H1 (cell line): ENCODE data around the gene CASR.

Experiments
- BACH1 ChIP-seq: IDR thresholded peaks from 2 replicates; pipeline ENCODE4 v1.6.1; 2012; ENCODE audit warnings: low read length, improper control_type of control experiment
- BRCA1 ChIP-seq: IDR thresholded peaks from 2 replicates; pipeline ENCODE4 v1.6.1; 2012; ENCODE audit warnings: low read depth, low read length, improper control_type of control experiment
- CTBP2 ChIP-seq: IDR thresholded peaks from 2 replicates; pipeline ENCODE4 v1.7.0; 2011; ENCODE audit warnings: borderline replicate concordance, mild to moderate bottlenecking, moderate library complexity, mixed read lengths, low read length; ENCODE audit not compliant: insufficient read depth, insufficient read length
- EP300 ChIP-seq, 2 experiments: IDR thresholded peaks; 1 replicate in 1 of 2; 2 replicates in 1 of 2; pipeline ENCODE4 v1.6.1; 2011 to 2012; ENCODE audit warnings: low read depth in 2 of 2, low read length in 2 of 2, mild to moderate bottlenecking in 2 of 2, borderline replicate concordance in 1 of 2, inconsistent platforms in 1 of 2, moderate library complexity in 1 of 2
- JUND ChIP-seq: IDR thresholded peaks from 2 replicates; pipeline ENCODE4 v1.6.1; 2011; ENCODE audit warnings: mild to moderate bottlenecking, improper control_type of control experiment, low read length
- PHF8 ChIP-seq: fragments of 200-600 bp; sonication (generic); conservative IDR thresholded peaks from 2 replicates; pipeline ENCODE4 v1.7.1; 2012; ENCODE audit warnings: low read depth, mild to moderate bottlenecking, inconsistent platforms, low read length, moderate library complexity
- POLR2A ChIP-seq, 2 experiments: IDR thresholded peaks; 1 replicate in 1 of 2; 2 replicates in 1 of 2; pipeline ENCODE4 v1.6.1; 2011; ENCODE audit warnings: low read depth in 2 of 2, low read length in 2 of 2, mild to moderate bottlenecking in 2 of 2; ENCODE audit errors: control extremely low read depth in 1 of 2
- TAF1 ChIP-seq: IDR thresholded peaks from 2 replicates; pipeline ENCODE4 v1.6.1; 2011; ENCODE audit warnings: mild to moderate bottlenecking, low read depth, low read length
- TEAD4 ChIP-seq: IDR thresholded peaks from 2 replicates; pipeline ENCODE4 v1.6.1; 2012; ENCODE audit warnings: low read depth, low read length, inconsistent platforms, mixed read lengths
- TF ChIP-seq, protein P1 (sequence below), 3 experiments: IDR thresholded peaks; 1 replicate in 2 of 3; 2 replicates in 1 of 3; pipeline versions ENCODE4 v1.5.1 to v1.6.1; 2011; ENCODE audit warnings: low read length in 3 of 3, mild to moderate bottlenecking in 3 of 3, inconsistent platforms in 2 of 3, low read depth in 1 of 3, moderate library complexity in 1 of 3; ENCODE audit not compliant: insufficient read depth in 1 of 3; ENCODE audit errors: control extremely low read depth in 1 of 3
- TF ChIP-seq, protein P2 (sequence below): IDR thresholded peaks from 2 replicates; pipeline ENCODE4 v1.6.1; 2011; ENCODE audit warnings: low read depth, mild to moderate bottlenecking, low read length; ENCODE audit not compliant: insufficient read depth
- TF ChIP-seq, protein P3 (sequence below): IDR thresholded peaks from 2 replicates; pipeline ENCODE4 v1.6.1; 2012; ENCODE audit warnings: low read length, inconsistent platforms

DNA sequence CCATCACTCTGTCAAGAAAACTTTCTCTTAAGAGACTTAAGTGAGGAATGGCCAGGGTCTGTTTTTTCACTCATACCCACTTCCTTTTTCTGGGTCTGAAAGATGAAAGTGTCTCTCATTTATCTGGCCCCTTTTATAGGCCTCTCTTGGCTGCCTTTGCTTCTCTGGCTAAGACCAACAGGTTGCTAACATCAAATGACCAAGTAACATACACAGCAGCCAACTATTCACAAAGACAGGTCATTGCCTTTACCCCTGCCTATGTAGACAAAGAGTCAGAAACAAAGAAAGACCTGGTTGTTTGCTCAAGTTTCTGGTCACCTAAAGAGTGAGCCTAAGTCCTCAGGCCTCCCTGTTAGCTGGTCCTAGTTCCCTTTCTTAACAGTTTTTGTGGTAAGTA lies 117.6 kb downstream of the CASR start:
- no peak for TF ChIP-seq BACH1
- TF ChIP-seq, protein P1, sequence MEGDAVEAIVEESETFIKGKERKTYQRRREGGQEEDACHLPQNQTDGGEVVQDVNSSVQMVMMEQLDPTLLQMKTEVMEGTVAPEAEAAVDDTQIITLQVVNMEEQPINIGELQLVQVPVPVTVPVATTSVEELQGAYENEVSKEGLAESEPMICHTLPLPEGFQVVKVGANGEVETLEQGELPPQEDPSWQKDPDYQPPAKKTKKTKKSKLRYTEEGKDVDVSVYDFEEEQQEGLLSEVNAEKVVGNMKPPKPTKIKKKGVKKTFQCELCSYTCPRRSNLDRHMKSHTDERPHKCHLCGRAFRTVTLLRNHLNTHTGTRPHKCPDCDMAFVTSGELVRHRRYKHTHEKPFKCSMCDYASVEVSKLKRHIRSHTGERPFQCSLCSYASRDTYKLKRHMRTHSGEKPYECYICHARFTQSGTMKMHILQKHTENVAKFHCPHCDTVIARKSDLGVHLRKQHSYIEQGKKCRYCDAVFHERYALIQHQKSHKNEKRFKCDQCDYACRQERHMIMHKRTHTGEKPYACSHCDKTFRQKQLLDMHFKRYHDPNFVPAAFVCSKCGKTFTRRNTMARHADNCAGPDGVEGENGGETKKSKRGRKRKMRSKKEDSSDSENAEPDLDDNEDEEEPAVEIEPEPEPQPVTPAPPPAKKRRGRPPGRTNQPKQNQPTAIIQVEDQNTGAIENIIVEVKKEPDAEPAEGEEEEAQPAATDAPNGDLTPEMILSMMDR (IDR thresholded peaks at IDR 0.05; ENCODE audit: control extremely low read depth in 1 of 3, insufficient read depth in 1 of 3, low read depth in 1 of 3, low read length in 3 of 3), result no peak
- TF ChIP-seq, protein P2, sequence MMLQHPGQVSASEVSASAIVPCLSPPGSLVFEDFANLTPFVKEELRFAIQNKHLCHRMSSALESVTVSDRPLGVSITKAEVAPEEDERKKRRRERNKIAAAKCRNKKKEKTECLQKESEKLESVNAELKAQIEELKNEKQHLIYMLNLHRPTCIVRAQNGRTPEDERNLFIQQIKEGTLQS, result no peak
- TF ChIP-seq POLR2A (IDR thresholded peaks at IDR 0.05; ENCODE audit: control extremely low read depth in 1 of 2, low read depth in 2 of 2, low read length in 2 of 2), result no peak
- no peak for TF ChIP-seq PHF8
- TF ChIP-seq, protein P3, sequence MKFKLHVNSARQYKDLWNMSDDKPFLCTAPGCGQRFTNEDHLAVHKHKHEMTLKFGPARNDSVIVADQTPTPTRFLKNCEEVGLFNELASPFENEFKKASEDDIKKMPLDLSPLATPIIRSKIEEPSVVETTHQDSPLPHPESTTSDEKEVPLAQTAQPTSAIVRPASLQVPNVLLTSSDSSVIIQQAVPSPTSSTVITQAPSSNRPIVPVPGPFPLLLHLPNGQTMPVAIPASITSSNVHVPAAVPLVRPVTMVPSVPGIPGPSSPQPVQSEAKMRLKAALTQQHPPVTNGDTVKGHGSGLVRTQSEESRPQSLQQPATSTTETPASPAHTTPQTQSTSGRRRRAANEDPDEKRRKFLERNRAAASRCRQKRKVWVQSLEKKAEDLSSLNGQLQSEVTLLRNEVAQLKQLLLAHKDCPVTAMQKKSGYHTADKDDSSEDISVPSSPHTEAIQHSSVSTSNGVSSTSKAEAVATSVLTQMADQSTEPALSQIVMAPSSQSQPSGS, result no peak
- no peak for TF ChIP-seq EP300 (IDR thresholded peaks at IDR 0.05; ENCODE audit: borderline replicate concordance in 1 of 2, low read depth in 2 of 2, low read length in 2 of 2)
- TF ChIP-seq BRCA1, result no peak
- no peak for TF ChIP-seq JUND
- no peak for TF ChIP-seq CTBP2
- no peak for TF ChIP-seq TEAD4
- no peak for TF ChIP-seq TAF1
